Fibroblast of lung (primary cell): Measurements from ENCODE around the gene DAAM1. TPM values are rescaled to one million over a fixed set of nuclear protein-coding genes. Genes with fewer than 3 reads are reported as not detected.

Source experiments
- DNase-seq, 2 donors: peaks; one replicate each; pipeline versions ENCODE4 v3.0.0 to v3.0.0-alpha.2; 2010; ENCODE audit warnings: low read depth in 2 of 2
- H2AFZ ChIP-seq: 2 replicates; pipeline ENCODE4 v1.5.1; 2012; ENCODE audit warnings: low read length, control low read depth, inconsistent platforms
- H3K27ac ChIP-seq: 2 replicates; pipeline ENCODE4 v1.5.1; 2011; ENCODE audit warnings: low read length, control low read depth; ENCODE audit not compliant: insufficient read depth
- H3K27me3 ChIP-seq: 2 replicates; pipeline ENCODE4 v1.5.1; 2011; ENCODE audit warnings: mild to moderate bottlenecking, low read length; ENCODE audit not compliant: control insufficient read depth, insufficient read depth
- H3K36me3 ChIP-seq: 2 replicates; pipeline ENCODE4 v1.5.1; 2011; ENCODE audit warnings: low read length; ENCODE audit not compliant: control insufficient read depth, insufficient read depth
- H3K4me1 ChIP-seq: 2 replicates; pipeline ENCODE4 v1.5.1; 2011; ENCODE audit warnings: low read length; ENCODE audit not compliant: control insufficient read depth, insufficient read depth; ENCODE audit errors: extremely low read depth
- H3K4me2 ChIP-seq: 2 replicates; pipeline ENCODE4 v1.5.1; 2011; ENCODE audit warnings: low read length, control low read depth; ENCODE audit not compliant: insufficient read depth; ENCODE audit errors: extremely low read depth
- H3K4me3 ChIP-seq, 4 experiments: fragments of 200-600 bp in 1 of 4; sonication (generic) in 1 of 4; replicated peaks in 1 of 4; 2 replicates each; pipeline ENCODE4 v1.5.1; 2011 to 2016; ENCODE audit warnings: low read length in 4 of 4, low read depth in 3 of 4, mild to moderate bottlenecking in 3 of 4, control low read depth in 2 of 4, inconsistent platforms in 1 of 4, mixed read lengths in 1 of 4; ENCODE audit not compliant: insufficient read depth in 1 of 4; ENCODE audit errors: control extremely low read depth in 1 of 4
- H3K79me2 ChIP-seq: 2 replicates; pipeline ENCODE4 v1.5.1; 2012; ENCODE audit warnings: mild to moderate bottlenecking, low read length, inconsistent platforms; ENCODE audit not compliant: control insufficient read depth, insufficient read depth
- H3K9ac ChIP-seq: 2 replicates; pipeline ENCODE4 v1.5.1; 2011; ENCODE audit warnings: mild to moderate bottlenecking, low read length, control low read depth; ENCODE audit not compliant: insufficient read depth
- H3K9me3 ChIP-seq: 2 replicates; pipeline ENCODE4 v1.5.1; 2012; ENCODE audit warnings: low read depth, low read length; ENCODE audit not compliant: control insufficient read depth, insufficient read depth
- H4K20me1 ChIP-seq: 2 replicates; pipeline ENCODE4 v1.5.1; 2011; ENCODE audit warnings: low read length; ENCODE audit not compliant: control insufficient read depth, insufficient read depth; ENCODE audit errors: extremely low read depth
- CTCF ChIP-seq, 2 donors: IDR thresholded peaks in 1 of 2; conservative IDR thresholded peaks in 1 of 2; 1 replicate in 1 of 2; 2 replicates in 1 of 2; pipeline ENCODE4 v1.5.1; 2011 to 2012; ENCODE audit warnings: low read length in 2 of 2, control low read depth in 1 of 2, inconsistent platforms in 1 of 2, low read depth in 1 of 2, mild to moderate bottlenecking in 1 of 2
- EZH2 ChIP-seq: IDR thresholded peaks from 2 replicates; pipeline ENCODE4 v1.5.1; 2012; ENCODE audit warnings: low read length, control low read depth, mild to moderate bottlenecking; ENCODE audit errors: missing control alignments
- polyA plus RNA-seq, 2 donors: library from polyadenylated mRNA; depleted of rRNA in 1 of 2; stranded (reverse) in 1 of 2; unstranded in 1 of 2; fragments of >200 nt; gene quantifications; 2 replicates each; pipeline ENCODE4 v1.2.1, GENCODE V29; 2011 to 2012; ENCODE audit warnings: missing spikeins in 1 of 2
- total RNA-seq: library from RNA; depleted of rRNA; stranded (reverse); fragments of >200 nt; gene quantifications from 2 replicates; pipeline ENCODE4 v1.2.1, GENCODE V29; 2014

Gene DAAM1
- total and polyA plus RNA-seq, 2 donors (not counting 1 experiment from before 2014, with no cell fraction given) = 15.5 to 36.3 TPM

- peaks cover 40% of the 10 kb centered on the region for H3K4me1 ChIP-seq
- TF ChIP-seq CTCF (conservative IDR thresholded peaks at IDR 0.05 in 1 of 2, IDR thresholded peaks at IDR 0.05 in 1 of 2; ENCODE audit: low read depth in 1 of 2, low read length in 2 of 2) (no peak), EZH2 (no peak)
- H3K9me3 ChIP-seq = no peaks in the 10 kb centered on the region
- no peaks in the 10 kb centered on the region for H4K20me1 ChIP-seq
- H2AFZ ChIP-seq = no peak overlapping the region
- H3K4me2 ChIP-seq = no peak overlapping the region
- no peak overlapping the region for H3K9ac ChIP-seq
- peak; percentile 88 to 94 for DNase-seq
- no peak overlapping the region for H3K4me3 ChIP-seq
- peak overlapping the region; percentile 31 for H3K27ac ChIP-seq
- no peaks in the 10 kb centered on the region for H3K36me3 ChIP-seq
- no peaks in the 10 kb centered on the region for H3K27me3 ChIP-seq
- no peaks in the 10 kb centered on the region for H3K79me2 ChIP-seq
These were observed 87.2 kb downstream of the DAAM1 start for GRCh38 chr14:59275668-59276067.

- H3K4me1 ChIP-seq = peaks cover 41% of the 10 kb centered on the region
- H3K4me2 ChIP-seq = peak overlapping the region; percentile 8
- H2AFZ ChIP-seq = no peak overlapping the region
- no peaks in the 10 kb centered on the region for H3K36me3 ChIP-seq
- no peak overlapping the region for H3K4me3 ChIP-seq
- no peaks in the 10 kb centered on the region for H3K9me3 ChIP-seq
- H3K27me3 ChIP-seq = no peaks in the 10 kb centered on the region
- H3K79me2 ChIP-seq = no peaks in the 10 kb centered on the region
- no peaks in the 10 kb centered on the region for H4K20me1 ChIP-seq
- TF ChIP-seq CTCF (conservative IDR thresholded peaks at IDR 0.05 in 1 of 2, IDR thresholded peaks at IDR 0.05 in 1 of 2; ENCODE audit: low read depth in 1 of 2, low read length in 2 of 2) (no peak), EZH2 (no peak)
- no peak overlapping the region for H3K9ac ChIP-seq
- peak overlapping the region; percentile 31 for H3K27ac ChIP-seq
- DNase-seq = no peak
These were observed 87.8 kb downstream of the DAAM1 start for GRCh38 chr14:59276235-59276634.

DNA sequence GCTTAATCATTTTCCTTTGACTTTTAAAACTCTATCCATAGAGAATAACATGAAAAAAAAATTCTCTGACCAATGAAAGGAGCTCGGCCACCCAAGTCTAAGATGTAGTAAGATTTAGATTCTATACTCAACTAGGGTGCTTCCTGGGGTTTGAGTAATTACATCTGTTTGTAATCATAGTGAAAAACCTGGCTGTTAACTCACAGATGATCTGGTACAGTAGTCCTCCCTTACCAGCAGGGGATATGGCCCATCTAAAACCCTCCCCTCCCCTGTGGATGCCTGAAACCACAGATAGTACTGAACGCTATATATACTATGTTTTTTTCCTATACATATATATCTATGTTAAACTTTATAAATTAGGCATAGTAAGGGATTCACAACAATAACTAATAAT, 89.2 kb downstream of the DAAM1 start:
- peak overlapping the region; percentile 62 for H3K27ac ChIP-seq
- H3K9me3 ChIP-seq = no peaks in the 10 kb centered on the region
- H3K4me2 ChIP-seq = no peak overlapping the region
- H3K27me3 ChIP-seq = no peaks in the 10 kb centered on the region
- no peaks in the 10 kb centered on the region for H3K79me2 ChIP-seq
- H3K4me1 ChIP-seq = peaks cover 50% of the 10 kb centered on the region
- H2AFZ ChIP-seq = no peak overlapping the region
- no peak for TF ChIP-seq CTCF (conservative IDR thresholded peaks at IDR 0.05 in 1 of 2, IDR thresholded peaks at IDR 0.05 in 1 of 2; ENCODE audit: low read depth in 1 of 2, low read length in 2 of 2)
- no peak for TF ChIP-seq EZH2
- no peaks in the 10 kb centered on the region for H3K36me3 ChIP-seq
- H3K9ac ChIP-seq = no peak overlapping the region
- no peak overlapping the region for H3K4me3 ChIP-seq
- DNase-seq = no peak
- no peaks in the 10 kb centered on the region for H4K20me1 ChIP-seq
